Neural cell (in vitro differentiated cells): ENCODE measurements around the gene SPINDOC.

Source experiments
- EZH2 ChIP-seq: fragments of 200-600, 300-800 bp; shearing (Covaris generic), sonication (generic); IDR thresholded peaks from 2 replicates; pipeline ENCODE4 v1.6.1; 2014; ENCODE audit warnings: antibody characterized with exemption, low read length, borderline replicate concordance, mild to moderate bottlenecking; ENCODE audit not compliant: insufficient read depth, poor library complexity, severe bottlenecking
- TAF1 ChIP-seq: IDR thresholded peaks from 2 replicates; pipeline ENCODE4 v1.6.1; 2012; ENCODE audit warnings: low read depth
- TF ChIP-seq, protein P1 (sequence below): IDR thresholded peaks from 2 replicates; pipeline ENCODE4 v1.6.1; 2012; ENCODE audit warnings: borderline replicate concordance

GRCh38 chr11:63837739-63838138 is 24.5 kb downstream of the SPINDOC start:
- TF ChIP-seq, protein P1, sequence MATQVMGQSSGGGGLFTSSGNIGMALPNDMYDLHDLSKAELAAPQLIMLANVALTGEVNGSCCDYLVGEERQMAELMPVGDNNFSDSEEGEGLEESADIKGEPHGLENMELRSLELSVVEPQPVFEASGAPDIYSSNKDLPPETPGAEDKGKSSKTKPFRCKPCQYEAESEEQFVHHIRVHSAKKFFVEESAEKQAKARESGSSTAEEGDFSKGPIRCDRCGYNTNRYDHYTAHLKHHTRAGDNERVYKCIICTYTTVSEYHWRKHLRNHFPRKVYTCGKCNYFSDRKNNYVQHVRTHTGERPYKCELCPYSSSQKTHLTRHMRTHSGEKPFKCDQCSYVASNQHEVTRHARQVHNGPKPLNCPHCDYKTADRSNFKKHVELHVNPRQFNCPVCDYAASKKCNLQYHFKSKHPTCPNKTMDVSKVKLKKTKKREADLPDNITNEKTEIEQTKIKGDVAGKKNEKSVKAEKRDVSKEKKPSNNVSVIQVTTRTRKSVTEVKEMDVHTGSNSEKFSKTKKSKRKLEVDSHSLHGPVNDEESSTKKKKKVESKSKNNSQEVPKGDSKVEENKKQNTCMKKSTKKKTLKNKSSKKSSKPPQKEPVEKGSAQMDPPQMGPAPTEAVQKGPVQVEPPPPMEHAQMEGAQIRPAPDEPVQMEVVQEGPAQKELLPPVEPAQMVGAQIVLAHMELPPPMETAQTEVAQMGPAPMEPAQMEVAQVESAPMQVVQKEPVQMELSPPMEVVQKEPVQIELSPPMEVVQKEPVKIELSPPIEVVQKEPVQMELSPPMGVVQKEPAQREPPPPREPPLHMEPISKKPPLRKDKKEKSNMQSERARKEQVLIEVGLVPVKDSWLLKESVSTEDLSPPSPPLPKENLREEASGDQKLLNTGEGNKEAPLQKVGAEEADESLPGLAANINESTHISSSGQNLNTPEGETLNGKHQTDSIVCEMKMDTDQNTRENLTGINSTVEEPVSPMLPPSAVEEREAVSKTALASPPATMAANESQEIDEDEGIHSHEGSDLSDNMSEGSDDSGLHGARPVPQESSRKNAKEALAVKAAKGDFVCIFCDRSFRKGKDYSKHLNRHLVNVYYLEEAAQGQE: no peak
- no peak for TF ChIP-seq TAF1
- TF ChIP-seq EZH2: no peak
